ENCODE results near the gene SLC7A8.

Gene SLC7A8

DNA sequence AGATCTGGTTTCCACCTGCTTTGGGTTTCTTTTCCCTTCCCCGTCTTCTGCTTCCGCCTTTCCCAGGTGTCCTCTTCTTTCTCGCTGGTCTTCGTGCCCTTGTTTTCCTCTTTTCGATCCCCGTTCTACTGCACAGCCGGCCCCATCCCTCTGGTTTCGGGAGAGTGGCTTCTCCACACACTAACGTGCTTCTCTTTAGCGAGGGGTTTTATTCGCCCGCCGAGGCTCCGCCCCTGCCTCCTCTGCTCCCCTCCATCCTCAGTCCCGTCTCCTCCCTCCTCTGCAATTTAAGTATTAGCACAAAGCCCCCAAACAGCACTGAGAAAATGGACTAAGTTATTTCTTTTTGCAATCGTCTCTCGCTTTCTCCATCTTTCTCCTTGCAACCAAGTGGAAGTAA is at the start of gene SLC7A8:
SLC7A8 (minus strand) TSS at position 182 of the 400 bp plus-strand sequence. CDS start 746 bp downstream, outside the sequence.
- TF ChIP-seq, protein P1, sequence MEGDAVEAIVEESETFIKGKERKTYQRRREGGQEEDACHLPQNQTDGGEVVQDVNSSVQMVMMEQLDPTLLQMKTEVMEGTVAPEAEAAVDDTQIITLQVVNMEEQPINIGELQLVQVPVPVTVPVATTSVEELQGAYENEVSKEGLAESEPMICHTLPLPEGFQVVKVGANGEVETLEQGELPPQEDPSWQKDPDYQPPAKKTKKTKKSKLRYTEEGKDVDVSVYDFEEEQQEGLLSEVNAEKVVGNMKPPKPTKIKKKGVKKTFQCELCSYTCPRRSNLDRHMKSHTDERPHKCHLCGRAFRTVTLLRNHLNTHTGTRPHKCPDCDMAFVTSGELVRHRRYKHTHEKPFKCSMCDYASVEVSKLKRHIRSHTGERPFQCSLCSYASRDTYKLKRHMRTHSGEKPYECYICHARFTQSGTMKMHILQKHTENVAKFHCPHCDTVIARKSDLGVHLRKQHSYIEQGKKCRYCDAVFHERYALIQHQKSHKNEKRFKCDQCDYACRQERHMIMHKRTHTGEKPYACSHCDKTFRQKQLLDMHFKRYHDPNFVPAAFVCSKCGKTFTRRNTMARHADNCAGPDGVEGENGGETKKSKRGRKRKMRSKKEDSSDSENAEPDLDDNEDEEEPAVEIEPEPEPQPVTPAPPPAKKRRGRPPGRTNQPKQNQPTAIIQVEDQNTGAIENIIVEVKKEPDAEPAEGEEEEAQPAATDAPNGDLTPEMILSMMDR (IDR thresholded peaks at IDR 0.05): no peak

DNA sequence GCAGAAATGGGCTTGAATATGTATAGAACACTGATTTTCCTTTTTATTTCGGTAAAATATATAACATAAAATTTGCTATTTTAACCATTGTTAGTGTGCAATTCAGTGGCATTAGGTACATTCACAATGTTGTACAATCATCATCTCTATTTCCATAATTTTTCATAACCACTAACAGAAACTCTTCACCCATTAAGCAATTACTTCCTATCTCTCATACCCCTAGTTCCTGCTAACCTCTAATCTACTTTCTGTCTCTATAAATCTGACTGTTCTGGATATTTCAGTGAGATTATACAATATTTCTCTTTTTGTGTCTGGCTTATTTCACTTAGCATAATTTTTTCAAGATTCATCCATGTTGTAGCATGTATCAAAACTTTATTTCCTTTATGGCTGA is 45.4 kb upstream of the SLC7A8 start:
- TF ChIP-seq, protein P1 (IDR thresholded peaks at IDR 0.05): no peak

DNA sequence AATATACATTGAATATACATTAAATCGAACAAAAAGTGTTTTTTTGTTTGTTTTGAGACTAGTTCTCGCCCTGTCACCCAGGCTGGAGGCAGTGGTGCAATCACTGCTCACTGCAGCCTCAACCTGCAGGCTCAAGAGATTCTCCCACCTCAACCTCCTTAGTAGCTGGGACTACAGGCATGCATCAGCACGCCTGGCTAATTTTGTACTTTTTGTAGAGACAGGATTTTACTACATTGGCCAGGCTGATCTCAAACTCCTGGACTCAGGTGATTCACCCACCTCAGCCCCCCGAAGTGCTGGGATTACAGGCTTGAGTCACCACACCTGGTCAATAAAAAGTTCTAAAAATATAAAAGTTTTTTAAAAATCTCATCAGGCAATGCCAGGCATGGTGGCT is 44.1 kb upstream of the SLC7A8 start:
- TF ChIP-seq, protein P1 (IDR thresholded peaks at IDR 0.05): no peak

DNA sequence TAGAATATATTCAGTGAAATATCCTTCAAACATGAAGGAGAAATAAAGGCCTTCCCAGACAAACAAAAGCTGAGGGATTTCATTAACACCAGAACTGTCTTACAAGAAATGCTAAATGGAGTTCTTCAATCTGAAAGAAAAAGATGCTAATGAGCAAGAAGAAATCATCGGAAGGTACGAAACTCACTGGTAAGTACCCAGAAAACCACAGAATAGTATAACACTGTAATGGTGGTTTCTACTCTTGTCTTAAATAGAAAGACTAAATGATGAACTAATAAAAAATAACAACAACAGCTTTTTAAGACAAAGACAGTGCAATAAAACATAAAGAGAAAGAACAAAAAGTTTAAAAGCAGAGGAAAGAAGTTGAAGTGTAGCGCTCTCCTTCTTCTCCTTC is 35.6 kb upstream of the SLC7A8 start:
- TF ChIP-seq, protein P1 (IDR thresholded peaks at IDR 0.05): no peak

DNA sequence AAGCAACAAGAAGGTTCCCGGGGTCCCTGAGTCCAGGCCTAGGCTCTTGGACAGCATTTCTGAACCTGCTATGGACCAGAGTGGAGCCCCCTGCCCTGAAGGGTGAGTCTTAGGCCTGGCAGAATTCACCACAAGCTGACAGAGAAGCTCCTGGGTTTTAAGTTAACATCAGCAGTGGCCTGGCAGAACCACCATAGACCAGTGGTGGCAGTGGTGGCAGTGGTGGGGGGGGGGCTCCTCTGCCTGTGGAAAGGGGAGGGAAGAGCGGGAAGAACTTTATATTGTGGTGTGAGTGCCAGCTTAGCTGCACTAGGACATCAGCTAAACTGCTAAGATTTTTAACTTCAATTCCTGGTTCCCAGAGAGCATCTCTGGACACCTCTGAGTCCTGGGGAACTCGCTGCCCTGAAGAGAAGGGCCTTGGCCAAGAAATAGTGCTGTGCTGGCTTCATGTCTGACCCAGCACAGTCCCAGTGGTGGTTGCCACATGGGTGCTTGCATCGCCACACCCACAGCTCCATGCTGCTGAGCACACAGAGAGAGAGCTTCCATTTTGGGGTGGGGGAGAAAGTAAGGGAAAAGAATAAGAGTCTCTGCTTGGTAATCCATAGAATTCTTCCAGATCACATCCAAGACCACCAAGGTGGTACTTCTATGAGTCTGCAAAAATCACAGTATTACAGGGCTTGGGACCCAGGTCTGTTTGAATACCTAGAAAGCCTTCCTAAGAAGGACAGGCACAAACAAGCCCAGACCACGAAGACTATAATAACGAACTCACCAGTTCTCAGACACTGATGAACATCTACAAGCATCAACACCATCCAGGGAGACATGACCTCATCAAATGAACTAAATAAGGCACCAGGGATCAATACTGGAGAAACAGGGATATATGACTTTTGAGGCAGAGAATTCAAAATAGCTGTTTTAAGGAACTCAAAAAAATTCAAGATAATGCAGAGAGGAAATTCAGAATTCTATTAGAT is 33.9 kb upstream of the SLC7A8 start:
- TF ChIP-seq, protein P1 (IDR thresholded peaks at IDR 0.05): no peak

DNA sequence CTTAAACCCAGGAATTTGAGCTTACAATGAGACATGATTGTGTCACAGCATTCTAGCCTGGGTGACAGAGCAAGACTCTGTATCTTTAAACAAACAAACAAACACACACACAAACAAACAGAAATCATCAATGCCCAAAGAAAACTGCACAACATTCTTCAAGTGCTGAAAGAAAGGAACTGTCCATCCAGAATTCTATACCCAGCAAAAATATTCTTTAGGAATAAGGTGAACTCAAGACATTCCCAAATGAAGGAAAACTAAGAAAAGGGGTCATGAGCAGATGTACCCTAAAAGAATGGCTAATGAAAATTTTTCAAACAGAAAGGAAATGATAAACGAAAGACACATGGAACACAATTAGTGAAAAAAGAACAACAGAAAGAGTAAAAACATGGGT is 32.0 kb upstream of the SLC7A8 start:
- TF ChIP-seq, protein P1 (IDR thresholded peaks at IDR 0.05): no peak

DNA sequence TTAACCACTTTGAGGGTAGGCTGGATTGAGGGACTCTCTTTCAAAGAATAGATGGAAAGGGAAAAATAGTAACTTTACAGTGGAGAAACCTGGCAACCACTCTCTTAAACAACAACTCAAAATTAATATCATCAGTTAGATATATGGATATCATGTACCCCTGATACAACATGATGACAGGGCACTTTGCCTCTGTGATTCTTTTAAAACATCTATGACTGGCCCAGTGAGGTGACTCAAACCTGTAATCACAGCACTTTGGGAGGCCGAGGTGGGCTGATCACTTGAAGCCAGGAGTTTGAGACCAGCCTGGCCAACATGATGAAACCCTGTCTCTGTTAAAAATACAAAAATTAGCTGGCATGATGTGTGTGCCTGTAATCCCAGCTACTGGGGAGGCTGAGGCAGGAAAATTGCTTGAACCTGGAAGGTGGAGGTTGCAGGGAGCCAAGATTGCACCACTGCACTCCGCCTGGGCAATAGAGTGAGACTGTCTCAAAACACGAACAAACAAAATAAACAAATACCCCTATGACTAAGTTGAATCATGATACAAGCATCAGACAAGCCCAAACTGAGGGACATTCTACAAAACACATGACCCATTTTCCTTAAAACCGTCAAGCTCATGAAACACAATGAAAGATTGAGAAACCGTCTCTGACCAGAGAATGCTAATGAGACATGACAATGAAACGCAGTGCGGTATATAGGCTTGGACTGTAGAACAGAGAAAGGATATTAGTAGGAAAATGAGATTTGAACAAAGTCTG is 26.4 kb upstream of the SLC7A8 start:
- TF ChIP-seq, protein P1 (IDR thresholded peaks at IDR 0.05): no peak

Measured in LNCAP (cell line).